GM12878 (cell line): ENCODE measurements around the gene GAK. TPM values are rescaled to one million over a fixed set of nuclear protein-coding genes. Genes with fewer than 3 reads are reported as not detected.

Experiments used
- ATAC-seq: fragments of 200-7000 bp; cut with Tn5 transposase; 3 replicates; pipeline ENCODE4 v1.9.1; 2020; ENCODE audit warnings: mild to moderate bottlenecking, moderate library complexity
- BruUV-seq: library from RNA; stranded (reverse); fragments of 400-500 nt; replicated peaks from 2 replicates; lab custom pipeline; 2021; lab: Mats Ljungman, UMichigan
- CTCF ChIA-PET: fragments of 300-600 bp; sonication (Branson Sonifier 250); formaldehyde crosslinking; extraction: SDS; loops from one replicate; lab custom pipeline; 2021; ENCODE audit warnings: inconsistent platforms; lab: Yijun Ruan, JAX
- POLR2A ChIA-PET: fragments of 350-600 bp; formaldehyde crosslinking; extraction: SDS; loops from one replicate; lab custom pipeline; 2021; ENCODE audit warnings: inconsistent platforms; lab: Charles Lee
- RAD21 ChIA-PET: fragments of 300-600 bp; sonication (Branson Sonifier 250); formaldehyde crosslinking; loops from one replicate; lab custom pipeline; 2023; ENCODE audit warnings: antibody characterized with exemption; ENCODE audit not compliant: unreplicated experiment; lab: Charles Lee
- SMC1A ChIA-PET: fragments of 300-600 bp; sonication (Branson Sonifier 250); formaldehyde crosslinking; loops from one replicate; lab custom pipeline; 2023; ENCODE audit not compliant: unreplicated experiment, uncharacterized antibody; lab: Charles Lee
- DNase-seq: peaks from one replicate; pipeline ENCODE4 v3.0.0-alpha.2; 2011; ENCODE audit warnings: low read depth, low spot score
- FAIRE-seq: peaks from 3 replicates; lab custom pipeline; 2011; peaks lifted over from hg19 to GRCh38; lab: Jason Lieb, UNC
- H2AFZ ChIP-seq: 2 replicates; pipeline ENCODE4 v1.6.0; 2011; ENCODE audit warnings: low read depth, low read length, control low read depth; ENCODE audit not compliant: control insufficient read depth
- H3K27ac ChIP-seq: 2 replicates; pipeline ENCODE4 v1.5.1; 2011; ENCODE audit warnings: control low read depth; ENCODE audit not compliant: control insufficient read depth, insufficient read depth
- H3K27me3 ChIP-seq, 2 experiments: replicated peaks in 1 of 2; 2 replicates each; pipeline versions ENCODE4 v1.6.0 to v1.6.1; 2011; ENCODE audit warnings: low read length in 1 of 2; ENCODE audit not compliant: control insufficient read depth in 2 of 2, insufficient read depth in 2 of 2
- H3K36me3 ChIP-seq, 2 experiments: 2 replicates each; pipeline ENCODE4 v1.5.1; 2011; ENCODE audit warnings: low read length in 1 of 2; ENCODE audit not compliant: control insufficient read depth in 2 of 2, insufficient read depth in 2 of 2
- H3K4me1 ChIP-seq: 2 replicates; pipeline ENCODE4 v1.6.1; 2011; ENCODE audit warnings: mild to moderate bottlenecking, low read length, moderate library complexity, mixed read lengths; ENCODE audit not compliant: control insufficient read depth, insufficient read depth
- H3K4me2 ChIP-seq: 2 replicates; pipeline ENCODE4 v1.6.0; 2011; ENCODE audit warnings: control low read depth; ENCODE audit not compliant: control insufficient read depth, insufficient read depth
- H3K4me3 ChIP-seq: fragments of 200-600 bp; sonication (generic); 2 replicates; pipeline ENCODE4 v1.5.1; 2016
- H3K79me2 ChIP-seq: 2 replicates; pipeline ENCODE4 v1.6.0; 2011; ENCODE audit warnings: low read length; ENCODE audit not compliant: control insufficient read depth, insufficient read depth
- H3K9ac ChIP-seq: 2 replicates; pipeline ENCODE4 v1.8.0; 2011; ENCODE audit warnings: low read length, control low read depth, mixed read lengths; ENCODE audit not compliant: control insufficient read depth, insufficient read depth
- H3K9me3 ChIP-seq: replicated peaks from 3 replicates; pipeline ENCODE4 v1.5.1; 2011; ENCODE audit warnings: mild to moderate bottlenecking, low read length; ENCODE audit not compliant: control insufficient read depth, insufficient read depth
- H4K20me1 ChIP-seq: 2 replicates; pipeline ENCODE4 v1.6.0; 2011; ENCODE audit not compliant: control insufficient read depth, insufficient read depth
- CHD1 ChIP-seq: IDR thresholded peaks from 2 replicates; pipeline ENCODE4 v1.6.1; 2012; ENCODE audit warnings: low read depth, low read length, improper control_type of control experiment
- EGR1 ChIP-seq, 2 experiments: IDR thresholded peaks; 1 replicate in 1 of 2; 2 replicates in 1 of 2; pipeline ENCODE4 v1.6.1; 2011 to 2012; ENCODE audit warnings: low read depth in 2 of 2, low read length in 2 of 2, borderline replicate concordance in 1 of 2, mild to moderate bottlenecking in 1 of 2, moderate library complexity in 1 of 2
- MYB ChIP-seq: fragments of 150-350 bp; IDR thresholded peaks from 2 replicates; pipeline ENCODE4 v1.6.1; 2014; ENCODE audit warnings: mild to moderate bottlenecking, low read depth, low read length, borderline replicate concordance
- NRF1 ChIP-seq: conservative IDR thresholded peaks from 2 replicates; pipeline ENCODE4 v1.6.1; 2011; ENCODE audit warnings: mild to moderate bottlenecking, low read depth, low read length, improper control_type of control experiment
- PAX5 ChIP-seq: IDR thresholded peaks from 2 replicates; pipeline ENCODE4 v1.6.1; 2011; ENCODE audit warnings: low read depth, low read length, borderline replicate concordance
- RAD51 ChIP-seq: fragments of 450-650 bp; IDR thresholded peaks from 2 replicates; pipeline ENCODE4 v1.6.1; 2016; ENCODE audit warnings: moderate library complexity, mild to moderate bottlenecking, inconsistent platforms
- TCF7 ChIP-seq: IDR thresholded peaks from 2 replicates; pipeline ENCODE4 v1.6.1; 2014; ENCODE audit warnings: antibody characterized with exemption, borderline replicate concordance
- YBX1 ChIP-seq: fragments of 450-650 bp; IDR thresholded peaks from 2 replicates; pipeline ENCODE4 v1.6.1; 2016; ENCODE audit warnings: antibody characterized with exemption
- WGBS: methylation state at CpG from one replicate; pipeline ENCODE4 v1.1.6; 2016; ENCODE audit warnings: low lambda C conversion rate; ENCODE audit not compliant: insufficient replicate concordance, insufficient coverage; ENCODE audit errors: missing lambda C conversion rate; 5-methylcytosine and 5-hydroxymethylcytosine counted together
- in situ Hi-C: fragments of 300-500 bp; cut with MboI; formaldehyde crosslinking; loops from 9 replicates; pipeline ENCODE4 v1.14.3; 2018; ENCODE audit warnings: mixed read lengths
- intact Hi-C: fragments of 100-400 bp; cut with micrococcal nuclease; formaldehyde crosslinking; loops from one replicate; pipeline ENCODE4 v1.14.2; 2022; ENCODE audit not compliant: unreplicated experiment
- polyA plus RNA-seq, 11 experiments: library from polyadenylated mRNA; depleted of rRNA in 4 of 11; unstranded in 6 of 11; stranded (reverse) in 5 of 11; fragments of >200 nt; fragmentation: Nextera tagmentation in 4 of 11; fragmentation: Illumina TruSeq in 1 of 11; extraction: Ambion mirVana in 4 of 11; extraction: Trizol in 1 of 11; gene quantifications; 1 replicate in 1 of 11; 2 replicates in 10 of 11; pipeline versions ENCODE4 v1.2.1 to v1.2.3, GENCODE V29; 2011 to 2016; ENCODE audit warnings: inconsistent platforms in 2 of 11, missing spikeins in 2 of 11, low read depth in 1 of 11
- total RNA-seq, 4 experiments: library from RNA; depleted of rRNA in 3 of 4; stranded (reverse); fragments of >200 nt in 3 of 4; fragmentation: Illumina TruSeq in 1 of 4; extraction: Trizol in 1 of 4; gene quantifications; 2 replicates each; pipeline versions ENCODE4 v1.2.1 to v1.2.3, GENCODE V29; 2013 to 2021
- TF ChIP-seq, protein P1 (sequence below): fragments of 450-650 bp; IDR thresholded peaks from 2 replicates; pipeline ENCODE4 v1.6.1; 2016; ENCODE audit warnings: mild to moderate bottlenecking

Gene GAK
- total and polyA plus RNA-seq, 10 of the 15 experiments (the other 5 are each of a cell fraction or from before 2014, with no cell fraction given), result 0.82 to 127 (median 53.8) TPM

GRCh38 chr4:912548-913279, 19.4 kb downstream of the GAK start:
- intact Hi-C loops (no loop called here), in situ Hi-C loops (no loop called here)
- no peak for ATAC-seq
- POLR2A ChIA-PET, result no interaction called here
- TF ChIP-seq NRF1, result no peak
- no peak for TF ChIP-seq YBX1
- TF ChIP-seq CHD1, result no peak
- TF ChIP-seq TCF7, result no peak
- no peak for TF ChIP-seq MYB
- TF ChIP-seq, protein P1, sequence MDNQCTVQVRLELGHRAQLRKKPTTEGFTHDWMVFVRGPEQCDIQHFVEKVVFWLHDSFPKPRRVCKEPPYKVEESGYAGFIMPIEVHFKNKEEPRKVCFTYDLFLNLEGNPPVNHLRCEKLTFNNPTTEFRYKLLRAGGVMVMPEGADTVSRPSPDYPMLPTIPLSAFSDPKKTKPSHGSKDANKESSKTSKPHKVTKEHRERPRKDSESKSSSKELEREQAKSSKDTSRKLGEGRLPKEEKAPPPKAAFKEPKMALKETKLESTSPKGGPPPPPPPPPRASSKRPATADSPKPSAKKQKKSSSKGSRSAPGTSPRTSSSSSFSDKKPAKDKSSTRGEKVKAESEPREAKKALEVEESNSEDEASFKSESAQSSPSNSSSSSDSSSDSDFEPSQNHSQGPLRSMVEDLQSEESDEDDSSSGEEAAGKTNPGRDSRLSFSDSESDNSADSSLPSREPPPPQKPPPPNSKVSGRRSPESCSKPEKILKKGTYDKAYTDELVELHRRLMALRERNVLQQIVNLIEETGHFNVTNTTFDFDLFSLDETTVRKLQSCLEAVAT, result no peak
- TF ChIP-seq EGR1 (IDR thresholded peaks at IDR 0.05; ENCODE audit: borderline replicate concordance in 1 of 2, low read depth in 2 of 2, low read length in 2 of 2), result no peak
- no peak for TF ChIP-seq PAX5
- no peak for TF ChIP-seq RAD51
- Histone ChIP-seq H4K20me1 (no peaks in the 10 kb centered on the region), H2AFZ (no peak overlapping the region), H3K9me3 (no peaks in the 10 kb centered on the region; the same call in 2 of the 3 replicates), H3K4me1 (peaks cover 13% of the 10 kb centered on the region), H3K4me2 (no peak overlapping the region), H3K4me3 (no peak overlapping the region), H3K36me3 (peaks cover 16 to 32% of the 10 kb centered on the region in 2 experiments; a peak in 3 of 4 replicates), H3K79me2 (peaks cover 32% of the 10 kb centered on the region), H3K27ac (no peak overlapping the region), H3K9ac (no peak overlapping the region), H3K27me3 (no peaks in the 10 kb centered on the region)
- SMC1A ChIA-PET, result no interaction called here
- WGBS, result 88% methylated on average over 19 of the region's 19 CpGs
- RAD21 ChIA-PET, result no interaction called here
- DNase-seq, result no peak
- BruUV-seq, result no TSS peak
- FAIRE-seq, result no peak
- CTCF ChIA-PET, result no interaction called here
